HG02571 (cell line): Measurements from ENCODE around the gene AGFG2.

Source experiments
- ATAC-seq: cut with Tn5 transposase; IDR thresholded peaks from one replicate; pipeline ENCODE4 v1.9.1; 2021; ENCODE audit warnings: mild to moderate bottlenecking, moderate library complexity; ENCODE audit not compliant: unreplicated experiment

Gene AGFG2

DNA sequence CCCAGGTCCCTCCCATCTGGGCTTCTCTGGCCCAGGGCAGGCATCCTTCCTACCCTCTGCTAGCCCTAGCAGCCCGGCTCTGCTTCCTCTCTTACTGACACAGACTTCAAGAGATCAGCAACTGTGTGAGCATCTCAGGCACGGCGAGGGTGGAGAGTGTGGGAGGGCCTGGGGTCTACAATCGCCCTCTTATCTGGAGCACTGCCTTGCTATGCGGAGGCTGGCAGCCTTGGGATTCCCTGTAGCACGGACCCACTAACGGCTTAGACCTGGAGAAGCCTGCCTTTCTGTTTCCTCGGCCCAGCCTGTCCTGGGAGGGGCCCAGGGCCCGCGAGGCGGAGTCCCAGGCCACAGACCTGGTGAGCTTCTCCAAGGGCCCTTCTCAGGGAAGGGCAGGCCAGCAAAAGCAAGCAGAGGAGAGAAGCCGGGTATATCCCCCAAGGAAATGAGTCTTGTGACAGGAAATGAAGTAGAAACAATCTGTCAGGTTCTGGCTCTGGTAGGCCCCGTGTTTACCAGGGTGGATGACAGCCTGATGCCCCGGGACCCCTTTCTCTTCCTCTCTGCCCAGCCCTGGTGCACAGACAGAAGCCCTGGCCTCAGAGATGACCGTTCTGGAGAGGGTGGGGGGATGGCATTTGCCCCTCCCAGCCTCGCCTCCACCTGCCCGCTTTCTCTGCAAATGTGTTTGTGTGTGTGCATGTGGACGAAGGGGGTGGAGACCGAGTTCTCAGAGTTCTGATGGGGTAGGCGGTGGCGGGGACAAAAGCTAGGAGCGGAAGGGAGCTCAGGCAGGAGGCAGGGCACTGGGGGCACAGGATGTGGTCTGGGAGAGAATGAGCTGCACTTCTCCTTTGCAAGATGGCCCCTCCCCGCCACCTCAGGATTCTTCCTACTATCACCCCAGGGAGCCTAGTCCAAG is 44.4 kb downstream of the AGFG2 start:
- no peak for ATAC-seq

- ATAC-seq = no peak
Measured at GRCh38 chr7:100584054-100584682, 45.2 kb downstream of the AGFG2 start.

DNA sequence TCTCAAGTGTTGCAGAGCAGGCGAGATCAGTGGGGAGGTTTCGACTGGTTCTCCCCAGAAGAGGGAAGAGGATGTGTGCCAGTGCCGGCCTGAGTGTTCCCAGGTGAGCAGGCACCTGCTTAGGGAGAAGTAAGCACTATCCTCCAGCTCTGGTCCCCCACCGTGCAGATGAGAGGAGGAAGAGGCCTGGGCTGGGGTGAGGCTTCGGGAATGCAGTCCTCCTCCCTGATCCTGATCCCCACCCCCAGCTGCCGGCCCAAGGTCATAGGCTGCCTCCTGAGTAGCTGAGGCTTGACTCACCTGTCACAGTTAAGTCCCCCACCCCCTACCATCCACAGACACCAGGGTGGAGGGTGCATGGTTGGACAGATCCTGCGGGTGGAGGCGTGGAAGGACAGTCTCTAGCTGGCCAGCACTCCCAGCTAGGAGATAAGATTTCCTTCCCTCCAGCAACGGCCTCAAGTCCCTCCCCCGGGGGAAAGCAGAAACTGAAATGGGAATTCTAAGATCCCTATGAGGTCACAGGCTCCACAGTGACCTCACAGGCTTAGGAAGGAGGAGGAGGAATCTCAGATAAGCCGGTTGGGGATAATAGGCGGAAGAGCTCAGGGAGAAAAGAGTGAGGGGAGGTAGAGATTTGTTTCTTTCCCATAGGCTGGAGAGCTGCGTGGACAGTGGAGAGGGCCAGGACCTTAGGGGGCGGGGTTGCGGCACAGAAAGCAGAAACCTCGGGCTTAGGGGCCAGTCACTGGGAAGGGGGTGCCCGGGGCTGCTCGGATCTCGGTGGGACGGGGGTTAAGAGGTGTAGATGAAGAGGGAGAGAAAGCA is 45.9 kb downstream of the AGFG2 start:
- no peak for ATAC-seq

DNA sequence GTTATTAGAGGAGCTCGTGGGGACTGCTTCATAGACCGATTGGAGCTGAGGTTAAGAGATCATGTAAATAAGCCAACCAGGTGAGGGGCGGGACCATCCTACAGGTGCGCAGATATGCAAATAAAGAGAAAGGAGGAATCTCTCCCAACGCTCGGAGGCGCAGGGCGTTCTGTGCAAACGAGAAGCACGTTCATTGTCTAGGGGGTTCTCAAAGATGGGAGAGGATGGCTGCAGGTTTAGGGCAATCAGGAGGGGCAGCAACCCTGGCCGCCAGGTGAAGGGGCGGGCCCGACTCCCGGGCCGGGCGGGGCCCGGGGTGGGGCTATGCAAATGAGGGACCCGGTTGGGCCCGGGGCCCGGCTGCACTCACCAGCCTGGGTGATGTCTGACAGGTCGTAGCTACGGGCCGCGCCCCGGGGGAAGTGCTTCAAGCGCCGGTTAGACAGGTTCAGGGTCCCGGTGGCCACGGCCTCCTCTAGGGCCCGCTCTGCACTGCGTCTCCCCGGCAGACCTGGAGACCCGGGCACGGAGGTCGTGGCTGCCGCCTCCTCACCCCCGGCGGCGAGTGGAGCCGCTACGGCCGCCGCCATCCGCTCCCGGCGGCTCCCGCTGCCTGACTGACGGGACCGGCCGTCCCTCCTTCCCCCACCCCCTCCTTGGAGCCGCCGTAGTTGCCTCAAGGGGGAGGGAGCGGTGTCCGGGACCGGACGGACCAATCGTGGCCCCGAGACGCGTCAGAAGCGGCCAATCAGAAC is 46.7 kb downstream of the AGFG2 start, which contains the start of gene LRCH4:
Gene LRCH4, minus strand, starts transcription at position 619 of the 755 bp plus-strand sequence. Its CDS starts 29 bp downstream, at position 590.
- ATAC-seq = no peak

DNA sequence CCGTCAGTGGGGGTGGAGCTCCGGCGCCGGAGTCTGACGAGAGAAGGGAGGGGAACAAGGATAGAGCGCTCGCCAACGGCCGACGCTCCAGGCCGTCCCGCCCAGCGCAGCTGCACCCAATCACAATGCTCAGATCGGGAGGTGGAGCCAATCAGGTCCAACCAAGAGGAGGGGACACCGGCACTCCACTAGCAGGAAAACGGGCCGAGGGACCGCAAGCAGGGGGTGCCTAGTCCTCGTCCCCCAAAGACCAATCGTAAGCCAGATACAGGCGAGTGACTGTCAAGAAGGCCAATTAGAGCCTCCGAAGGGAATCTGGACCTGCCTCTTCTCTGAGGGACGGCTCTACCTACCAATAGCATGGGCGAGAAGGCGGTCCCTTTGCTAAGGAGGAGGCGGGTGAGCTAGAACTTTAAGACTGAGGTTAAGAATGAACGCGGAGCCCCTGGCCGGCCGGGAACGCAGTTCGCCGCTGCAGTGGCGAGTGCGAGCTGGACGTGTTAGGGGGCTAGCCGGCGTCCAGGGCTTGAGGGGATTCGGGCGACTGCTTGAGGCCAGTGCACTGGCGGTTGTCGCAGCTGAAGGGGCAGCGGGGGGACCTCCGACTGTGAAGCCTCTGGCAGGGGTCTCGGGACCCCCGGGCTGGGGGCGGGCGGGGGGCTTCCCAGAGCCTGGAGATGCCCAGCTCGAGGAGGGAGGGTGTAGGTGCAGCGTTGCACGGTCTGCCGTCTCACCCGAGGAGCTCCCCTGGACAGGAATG is 47.4 kb downstream of the AGFG2 start, which contains the start of gene FBXO24:
Gene FBXO24, plus strand, starts transcription at position 63 of the 760 bp plus-strand sequence. Its CDS starts 298 bp downstream, at position 361.
- ATAC-seq = peak; percentile 85

DNA sequence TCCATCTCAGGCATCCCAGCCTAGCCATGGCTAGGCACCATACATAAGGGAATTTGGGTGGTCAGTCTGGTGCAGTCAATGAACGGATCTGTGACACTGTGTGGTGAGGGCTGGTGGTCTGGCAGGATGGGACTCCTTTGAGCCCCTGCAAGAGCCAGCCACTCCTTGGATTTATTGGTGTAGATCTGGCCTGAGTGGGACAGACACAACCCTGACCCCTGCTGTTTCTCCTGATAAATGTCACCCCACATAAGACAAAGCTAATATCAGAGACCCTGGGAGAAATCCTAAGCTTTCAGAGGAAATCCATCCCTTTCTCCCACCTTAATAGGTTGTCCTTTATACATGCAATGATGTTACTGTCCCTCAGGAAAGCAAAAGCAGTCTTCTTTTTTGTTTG is 49.4 kb downstream of the AGFG2 start:
- no peak for ATAC-seq

DNA sequence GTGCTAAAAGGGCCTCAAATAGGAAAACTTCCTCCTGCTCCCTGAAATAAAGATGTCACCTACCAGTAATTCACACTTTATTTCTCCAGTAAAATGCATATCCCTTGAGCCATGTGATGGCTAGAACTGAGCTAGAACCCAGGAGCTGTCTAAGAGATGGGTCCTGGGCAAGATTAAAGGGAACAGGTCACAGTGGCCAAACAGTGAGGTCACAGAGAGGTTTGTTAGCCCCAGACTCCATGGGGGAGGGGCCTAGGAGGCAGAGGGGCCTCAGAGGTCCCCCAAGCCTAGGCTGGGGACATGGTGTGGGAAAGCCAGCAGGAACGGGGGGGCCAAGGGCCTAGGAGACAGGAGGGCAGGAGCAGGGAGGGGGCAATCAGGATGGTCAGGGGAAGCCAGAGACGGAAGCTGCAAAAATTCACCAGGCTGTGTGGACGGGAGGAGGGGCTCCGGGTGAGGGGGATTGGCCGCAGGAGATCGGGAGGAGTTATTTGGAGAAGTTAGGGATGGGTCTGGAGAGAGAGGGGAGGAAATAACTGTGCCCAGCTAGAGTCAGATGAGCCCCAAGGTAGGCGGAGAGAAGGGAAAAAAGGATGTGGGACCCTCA is 50.4 kb downstream of the AGFG2 start:
- no peak for ATAC-seq

DNA sequence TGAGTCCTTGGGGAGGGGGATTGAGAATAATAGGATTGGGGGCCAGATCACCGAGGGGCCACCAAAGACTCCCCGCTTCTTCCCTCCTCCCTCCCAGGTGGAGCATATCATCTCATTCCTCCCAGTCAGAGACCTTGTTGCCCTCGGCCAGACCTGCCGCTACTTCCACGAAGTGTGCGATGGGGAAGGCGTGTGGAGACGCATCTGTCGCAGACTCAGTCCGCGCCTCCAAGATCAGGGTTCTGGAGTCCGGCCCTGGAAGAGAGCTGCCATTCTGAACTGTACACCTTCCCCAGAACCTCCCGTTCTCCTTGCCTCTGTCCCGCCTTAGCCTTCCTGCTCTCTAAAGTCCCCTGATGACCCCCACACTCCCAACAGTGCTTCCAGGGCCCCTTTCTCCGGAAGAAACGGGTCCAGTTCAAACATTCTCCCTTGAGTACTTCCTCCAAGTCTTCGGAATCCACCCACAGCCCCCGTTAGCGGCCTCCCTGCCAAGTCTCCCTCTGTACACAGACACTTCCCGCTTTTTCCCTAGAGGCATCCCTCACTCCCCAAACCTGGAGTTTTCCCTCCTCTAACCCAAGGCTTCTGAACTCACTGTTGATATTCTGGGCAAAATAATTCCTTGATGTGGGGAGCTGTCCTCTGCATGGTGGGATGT is 51.2 kb downstream of the AGFG2 start:
- ATAC-seq = no peak

- ATAC-seq = no peak
Measured at GRCh38 chr7:100591596-100591995, 52.6 kb downstream of the AGFG2 start.

DNA sequence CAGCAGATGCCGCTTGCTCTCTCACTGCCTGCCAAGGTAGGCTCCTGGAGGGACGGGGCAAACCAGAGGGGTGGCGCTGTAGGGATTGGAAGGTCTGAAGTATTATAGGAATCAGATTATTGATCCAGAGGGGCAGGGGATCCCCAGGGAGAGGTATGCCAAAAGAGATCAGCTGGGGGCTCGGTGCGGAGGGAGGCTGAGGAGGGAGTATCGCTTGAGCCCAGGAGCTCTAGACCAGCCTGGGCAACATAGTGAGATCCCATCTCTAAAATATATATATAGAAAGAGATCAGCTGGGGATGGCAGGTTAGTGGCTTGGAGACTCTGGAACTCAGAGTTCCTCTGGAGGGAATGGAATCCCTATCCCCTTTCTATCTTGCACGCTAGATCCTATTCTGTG is 56.2 kb downstream of the AGFG2 start:
- no peak for ATAC-seq

- no peak for ATAC-seq
Measured at GRCh38 chr7:100598425-100598824, 59.4 kb downstream of the AGFG2 start.

GRCh38 chr7:100599911-100600729 is 61.1 kb downstream of the AGFG2 start:
- ATAC-seq = no peak

GRCh38 chr7:100600730-100601038 is 61.7 kb downstream of the AGFG2 start:
- no peak for ATAC-seq

DNA sequence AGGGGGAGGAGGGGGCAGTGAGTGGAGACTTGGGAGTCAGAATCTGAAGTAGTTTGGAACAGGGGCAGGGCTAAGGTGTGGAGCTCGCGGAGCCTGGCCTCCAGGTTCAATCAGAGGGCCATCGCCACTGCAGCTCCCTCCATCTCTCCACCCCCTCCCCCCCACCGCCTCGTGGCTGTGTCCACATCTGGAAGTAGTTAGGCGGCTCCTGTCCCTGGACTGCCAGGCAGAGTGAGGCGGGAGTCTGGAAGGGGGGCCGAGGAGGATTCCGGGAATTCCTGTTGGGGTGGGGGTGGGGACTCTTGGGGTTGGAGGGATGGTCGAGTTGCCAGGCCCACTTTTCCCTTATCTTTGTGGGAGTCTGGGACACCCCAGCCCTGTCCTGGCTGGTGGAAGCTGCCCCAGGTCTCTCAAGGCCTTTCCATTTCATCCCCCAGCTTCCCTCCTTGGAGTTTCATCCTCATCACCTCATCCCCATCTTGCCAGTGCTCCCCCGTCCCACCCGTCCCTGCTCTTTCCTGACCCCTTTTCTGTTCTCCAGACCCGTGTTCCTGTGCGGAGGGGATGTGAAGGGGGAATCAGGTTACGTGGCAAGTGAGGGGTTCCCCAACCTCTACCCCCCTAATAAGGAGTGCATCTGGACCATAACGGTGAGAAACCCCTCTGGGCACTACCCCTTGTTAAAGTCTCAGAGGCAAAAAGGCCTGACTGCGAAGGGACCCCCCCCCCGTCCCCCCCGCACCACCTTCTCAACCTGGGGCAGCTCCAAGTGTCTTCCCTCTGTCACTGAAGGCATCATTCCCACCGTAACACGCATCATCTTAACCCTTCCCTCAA is 64.1 kb downstream of the AGFG2 start:
- ATAC-seq = no peak

DNA sequence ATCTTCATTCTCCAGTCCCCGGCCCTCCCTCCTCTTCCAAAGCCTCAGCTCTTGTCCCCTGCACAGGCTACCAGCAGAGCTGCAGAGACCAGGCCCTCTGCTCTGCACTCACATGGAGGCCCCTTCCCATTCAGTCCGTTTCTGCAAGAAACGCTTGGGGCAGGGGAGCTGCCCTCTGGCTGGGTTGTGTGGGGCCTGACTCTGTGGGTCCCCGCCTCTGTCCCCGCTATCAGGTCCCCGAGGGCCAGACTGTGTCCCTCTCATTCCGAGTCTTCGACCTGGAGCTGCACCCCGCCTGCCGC is 64.7 kb downstream of the AGFG2 start:
- no peak for ATAC-seq

DNA sequence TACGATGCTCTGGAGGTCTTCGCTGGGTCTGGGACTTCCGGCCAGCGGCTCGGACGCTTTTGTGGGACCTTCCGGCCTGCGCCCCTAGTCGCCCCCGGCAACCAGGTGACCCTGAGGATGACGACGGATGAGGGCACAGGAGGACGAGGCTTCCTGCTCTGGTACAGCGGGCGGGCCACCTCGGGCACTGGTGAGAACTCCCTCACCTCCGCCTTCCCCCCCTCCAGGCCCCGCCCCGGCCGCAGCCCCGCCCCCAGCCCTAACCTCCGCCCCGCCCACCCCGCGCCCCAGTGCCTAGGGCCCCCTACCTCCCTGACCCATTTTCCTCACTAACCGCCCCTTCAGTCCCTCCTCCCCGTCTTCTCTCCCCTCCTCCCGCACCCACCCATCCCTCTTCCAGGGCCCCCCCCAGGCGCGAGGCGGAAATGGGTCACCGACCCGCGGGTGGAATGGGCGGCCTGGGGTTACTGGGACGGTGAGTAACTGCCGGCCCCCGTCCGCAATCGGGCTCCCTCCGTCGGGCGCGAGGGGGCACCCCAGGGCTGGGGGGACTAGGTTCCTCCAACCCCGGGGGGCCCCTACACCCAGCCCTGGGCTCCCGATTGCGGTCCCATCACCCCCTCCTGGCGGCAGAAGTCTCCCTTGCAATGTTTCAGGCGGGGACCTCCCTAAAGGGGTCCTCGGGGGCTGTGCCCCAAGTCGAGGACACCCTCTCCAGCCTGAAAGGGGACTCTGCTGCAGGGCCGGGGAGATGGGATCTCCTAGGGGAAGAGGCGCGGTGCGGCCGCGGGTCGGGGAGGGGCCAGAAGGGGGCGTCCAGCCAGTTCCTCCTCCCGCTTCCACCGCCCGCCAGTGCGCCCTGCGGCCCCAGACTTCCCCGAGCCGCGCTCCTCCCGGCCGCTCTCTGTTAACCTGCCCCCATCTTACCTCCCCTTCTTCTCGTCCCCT is 65.3 kb downstream of the AGFG2 start:
- ATAC-seq = no peak
